HFFc6 (cell line): ENCODE results near the gene NUP93. TPM values are rescaled to one million over a fixed set of nuclear protein-coding genes. Genes with fewer than 3 reads are reported as not detected.
"Not testable (repeated sequence)": the region's sequence is repeated elsewhere in the genome, so short reads cannot be mapped to it uniquely, and the experiment has no call there.

ENCODE experiments used
- DNase-seq: peaks from one replicate; pipeline ENCODE4 v3.0.0-alpha.2; 2018
- H3K27ac Mint-ChIP-seq: 2 replicates; pipeline ENCODE4 v1.8.0; 2020; ENCODE audit warnings: mild to moderate bottlenecking, mixed read lengths
- H3K27me3 Mint-ChIP-seq: 2 replicates; pipeline ENCODE4 v1.8.0; 2021; ENCODE audit warnings: mild to moderate bottlenecking, moderate library complexity, mixed read lengths; ENCODE audit not compliant: insufficient read depth
- H3K36me3 Mint-ChIP-seq: 2 replicates; pipeline ENCODE4 v1.8.0; 2021; ENCODE audit warnings: low read depth, mixed read lengths
- H3K4me1 Mint-ChIP-seq: 2 replicates; pipeline ENCODE4 v1.8.0; 2020; ENCODE audit warnings: low read depth, mixed read lengths
- H3K4me3 Mint-ChIP-seq: 2 replicates; pipeline ENCODE4 v1.8.0; 2020; ENCODE audit warnings: mild to moderate bottlenecking, moderate library complexity, mixed read lengths
- H3K9me3 Mint-ChIP-seq: 2 replicates; pipeline ENCODE4 v1.8.0; 2020; ENCODE audit warnings: mild to moderate bottlenecking, mixed read lengths
- CTCF ChIP-seq: fragments of 200-600 bp; sonication (generic); IDR thresholded peaks from 2 replicates; pipeline ENCODE4 v1.5.0; 2021; ENCODE audit warnings: antibody characterized with exemption, mild to moderate bottlenecking
- total RNA-seq, 6 experiments: library from RNA; stranded (reverse); fragmentation: NEBNext Ultra II Directional; extraction: Animal tissue kit (Norgen Biotek cat#: 25700); gene quantifications; 2 replicates in 1 of 6; 3 replicates in 5 of 6; pipeline ENCODE4 v1.2.3, GENCODE V29; 2021

Gene NUP93
- total RNA-seq, 6 experiments from 2014 or later, result 58.6 to 84.0 (median 78.8) TPM

- Mint-ChIP-seq H3K4me3 (no peak overlapping the region), H3K27ac (no peak overlapping the region), H3K27me3 (peaks cover 21% of the 10 kb centered on the region), H3K9me3 (no peaks in the 10 kb centered on the region), H3K36me3 (no peaks in the 10 kb centered on the region), H3K4me1 (peaks cover 6% of the 10 kb centered on the region; the same call in 1 of the 2 replicates)
- no peak for TF ChIP-seq CTCF
- no peak for DNase-seq
Measured at GRCh38 chr16:56710181-56710737, 19.7 kb upstream of the NUP93 start.

GRCh38 chr16:56711862-56712261 lies 18.1 kb upstream of the NUP93 start:
- no peak overlapping the region for H3K27ac Mint-ChIP-seq
- H3K36me3 Mint-ChIP-seq, result no peaks in the 10 kb centered on the region
- DNase-seq, result peak; percentile 24
- peaks cover 6% of the 10 kb centered on the region; the same call in 1 of the 2 replicates for H3K4me1 Mint-ChIP-seq
- no peaks in the 10 kb centered on the region for H3K9me3 Mint-ChIP-seq
- no peak for TF ChIP-seq CTCF
- H3K27me3 Mint-ChIP-seq, result peaks cover 22% of the 10 kb centered on the region
- no peak overlapping the region for H3K4me3 Mint-ChIP-seq

- peaks cover 11% of the 10 kb centered on the region for H3K27me3 Mint-ChIP-seq
- TF ChIP-seq CTCF, result no peak
- H3K9me3 Mint-ChIP-seq, result no peaks in the 10 kb centered on the region
- H3K4me3 Mint-ChIP-seq, result no peak overlapping the region
- peaks cover 6% of the 10 kb centered on the region; the same call in 1 of the 2 replicates for H3K4me1 Mint-ChIP-seq
- no peak for DNase-seq
- H3K36me3 Mint-ChIP-seq, result no peaks in the 10 kb centered on the region
- no peak overlapping the region for H3K27ac Mint-ChIP-seq
Measured at GRCh38 chr16:56713794-56714193, 16.1 kb upstream of the NUP93 start.

- no peak for TF ChIP-seq CTCF
- Mint-ChIP-seq H3K4me3 (no peak overlapping the region), H3K9me3 (no peaks in the 10 kb centered on the region), H3K27ac (no peak overlapping the region), H3K36me3 (no peaks in the 10 kb centered on the region), H3K4me1 (peaks cover 6% of the 10 kb centered on the region; the same call in 1 of the 2 replicates), H3K27me3 (peaks cover 6% of the 10 kb centered on the region)
- DNase-seq, result no peak
Measured at GRCh38 chr16:56715126-56715525, 14.8 kb upstream of the NUP93 start.

- H3K4me1 Mint-ChIP-seq, result peaks cover 6% of the 10 kb centered on the region; the same call in 1 of the 2 replicates
- no peak overlapping the region for H3K27ac Mint-ChIP-seq
- H3K36me3 Mint-ChIP-seq, result no peaks in the 10 kb centered on the region
- no peaks in the 10 kb centered on the region for H3K9me3 Mint-ChIP-seq
- H3K4me3 Mint-ChIP-seq, result no peak overlapping the region
- DNase-seq, result no peak
- TF ChIP-seq CTCF, result no peak
- H3K27me3 Mint-ChIP-seq, result peaks cover 3% of the 10 kb centered on the region
Measured at GRCh38 chr16:56716761-56717160, 13.2 kb upstream of the NUP93 start.

- not testable (repeated sequence) for H3K36me3 Mint-ChIP-seq, H3K9me3 Mint-ChIP-seq, DNase-seq, H3K4me1 Mint-ChIP-seq, H3K4me3 Mint-ChIP-seq, H3K27ac Mint-ChIP-seq, H3K27me3 Mint-ChIP-seq
Measured at GRCh38 chr16:56717532-56717931, 12.4 kb upstream of the NUP93 start.
